CD4-positive, alpha-beta T cell (primary cell): ENCODE measurements around the gene DUSP2. TPM values are rescaled to one million over a fixed set of nuclear protein-coding genes. Genes with fewer than 3 reads are reported as not detected.

Experiments used
- ATAC-seq: fragments of 200-7000 bp; cut with Tn5 transposase; one replicate; pipeline ENCODE4 v1.10.0; 2022; ENCODE audit warnings: mild to moderate bottlenecking; ENCODE audit not compliant: poor library complexity
- CTCF ChIA-PET: fragments of 350-600 bp; sonication (Branson Sonifier 250); formaldehyde crosslinking; loops from one replicate; lab custom pipeline; 2021; ENCODE audit warnings: antibody characterized with exemption, inconsistent platforms; lab: Charles Lee
- POLR2A ChIA-PET: fragments of 350-600 bp; sonication (Branson Sonifier 250); formaldehyde crosslinking; loops from one replicate; lab custom pipeline; 2021; ENCODE audit warnings: antibody characterized with exemption, inconsistent platforms; lab: Charles Lee
- DNase-seq, 14 experiments: peaks; one replicate each; pipeline ENCODE4 v3.0.0-alpha.2; 2013 to 2020; ENCODE audit warnings: mixed read lengths in 2 of 14
- H3K27ac ChIP-seq, 2 donors: one replicate each; pipeline versions ENCODE4 v1.5.1 to v1.7.0; 2013; ENCODE audit warnings: low read length in 2 of 2, low read depth in 1 of 2, mild to moderate bottlenecking in 1 of 2
- H3K27me3 ChIP-seq, 2 experiments: 1 replicate in 1 of 2; 2 replicates in 1 of 2; pipeline versions ENCODE4 v1.6.1 to v1.7.0; 2013; ENCODE audit warnings: low read length in 2 of 2, control low read depth in 1 of 2, mild to moderate bottlenecking in 1 of 2, moderate library complexity in 1 of 2; ENCODE audit not compliant: insufficient read depth in 2 of 2, control insufficient read depth in 1 of 2
- H3K36me3 ChIP-seq: one replicate; pipeline ENCODE4 v1.6.1; 2013; ENCODE audit warnings: low read length, control low read depth; ENCODE audit not compliant: insufficient read depth
- H3K4me1 ChIP-seq: one replicate; pipeline ENCODE4 v1.6.1; 2013; ENCODE audit warnings: low read length, control low read depth; ENCODE audit not compliant: insufficient read depth
- H3K4me3 ChIP-seq: one replicate; pipeline ENCODE4 v1.5.1; 2013; ENCODE audit warnings: mild to moderate bottlenecking, low read length, moderate library complexity
- H3K9me3 ChIP-seq, 2 experiments: 1 replicate in 1 of 2; 2 replicates in 1 of 2; pipeline versions ENCODE4 v1.6.1 to v1.7.0; 2013; ENCODE audit warnings: low read length in 2 of 2, mild to moderate bottlenecking in 2 of 2, control low read depth in 1 of 2, moderate library complexity in 1 of 2; ENCODE audit not compliant: control insufficient read depth in 1 of 2, insufficient read depth in 1 of 2
- H3K27ac Mint-ChIP-seq: one replicate; pipeline ENCODE4 v1.8.0; 2020; ENCODE audit warnings: mixed read lengths
- H3K27me3 Mint-ChIP-seq: one replicate; pipeline ENCODE4 v1.8.0; 2021; ENCODE audit warnings: mixed read lengths
- H3K36me3 Mint-ChIP-seq: one replicate; pipeline ENCODE4 v1.8.0; 2021; ENCODE audit warnings: low read depth, mixed read lengths
- H3K4me1 Mint-ChIP-seq: one replicate; pipeline ENCODE4 v1.8.0; 2021; ENCODE audit warnings: low read depth, mixed read lengths
- H3K4me3 Mint-ChIP-seq: one replicate; pipeline ENCODE4 v1.8.0; 2020; ENCODE audit warnings: mild to moderate bottlenecking, mixed read lengths
- H3K9me3 Mint-ChIP-seq: one replicate; pipeline ENCODE4 v1.8.0; 2020; ENCODE audit warnings: mixed read lengths
- CTCF ChIP-seq: fragments of 200-600 bp; IDR thresholded peaks from one replicate; pipeline ENCODE4 v1.8.0; 2022; ENCODE audit warnings: antibody characterized with exemption, mild to moderate bottlenecking
- intact Hi-C, 2 experiments: fragments of 100-400 bp; cut with DNase I in 1 of 2; cut with micrococcal nuclease in 1 of 2; formaldehyde crosslinking; loops; one replicate each; pipeline versions ENCODE4 v1.15.1 to v1.9.0; 2023 to 2025; cut with DNase I, micrococcal nuclease
- total RNA-seq, 174 experiments: library from RNA in 2 of 174; stranded (reverse) in 2 of 174; gene quantifications; one replicate each; pipeline ENCODE4 v1.2.3 and lab custom pipeline; 2021 to 2026

Gene DUSP2
- total RNA-seq, 2 experiments from 2014 or later: 728 to 730 TPM

DNA sequence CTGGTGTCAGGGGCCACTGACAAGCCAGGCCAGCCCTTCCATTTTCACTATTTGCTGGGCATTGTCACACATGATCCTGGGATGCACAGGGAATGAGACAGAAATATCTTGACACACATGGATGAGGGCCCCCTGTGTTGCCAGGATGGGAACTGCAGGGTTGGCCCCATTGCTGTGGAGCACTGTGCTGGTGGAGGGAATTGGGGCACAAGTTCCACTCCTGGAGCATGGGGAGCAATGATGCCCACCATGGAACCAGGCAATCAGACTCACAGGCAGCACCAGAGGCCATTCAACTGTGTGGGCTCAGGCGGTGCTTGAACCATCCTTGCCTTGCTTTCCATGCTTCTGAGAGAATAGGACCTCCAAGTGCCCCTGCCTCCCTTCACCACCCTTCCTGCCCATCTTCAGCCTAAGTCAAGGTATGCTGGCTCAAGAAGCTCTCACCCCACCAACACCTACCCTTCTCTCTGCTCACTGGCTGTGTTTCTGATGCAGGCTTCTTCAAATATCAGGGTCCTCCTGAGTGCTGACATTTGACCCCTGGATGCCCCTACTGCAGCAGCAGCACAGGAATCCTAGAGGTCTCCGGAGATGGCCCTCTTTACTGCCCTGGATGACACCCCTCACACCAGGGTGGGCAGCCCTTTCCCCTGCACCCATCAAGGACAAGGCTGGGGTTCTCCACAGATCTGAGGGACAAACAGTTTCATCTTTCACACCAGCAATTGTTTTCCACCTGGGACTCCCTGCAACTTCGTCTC lies 39.9 kb downstream of the DUSP2 start:
- Mint-ChIP-seq H3K36me3 (no peaks in the 10 kb centered on the region), H3K9me3 (no peaks in the 10 kb centered on the region), H3K27ac (no peak overlapping the region), H3K4me1 (no peaks in the 10 kb centered on the region), H3K27me3 (no peaks in the 10 kb centered on the region), H3K4me3 (no peak overlapping the region)
- H3K4me1 ChIP-seq: no peaks in the 10 kb centered on the region
- ChIA-PET POLR2A (no interaction called here), CTCF (interaction anchor here (1.7 kb wide), 1 partner anchor 12 kb away, joined by 7 read pairs; no protein-coding TSS in a partner anchor)
- intact Hi-C loops: no loop called here
- ATAC-seq: no peak
- peaks cover 0 to 2% of the 10 kb centered on the region in 2 experiments for H3K27me3 ChIP-seq
- H3K9me3 ChIP-seq: peaks cover 12 to 33% of the 10 kb centered on the region in 2 experiments
- H3K4me3 ChIP-seq: no peak overlapping the region
- H3K36me3 ChIP-seq: no peaks in the 10 kb centered on the region
- no peak overlapping the region for H3K27ac ChIP-seq
- peak in 1 of 14 experiments; percentile 15 for DNase-seq
- no peak for TF ChIP-seq CTCF

GRCh38 chr2:96104487-96104861 lies 40.8 kb downstream of the DUSP2 start:
- H3K36me3 Mint-ChIP-seq: no peaks in the 10 kb centered on the region
- Histone ChIP-seq H3K4me3 (no peak overlapping the region), H3K9me3 (peaks cover 12 to 33% of the 10 kb centered on the region in 2 experiments), H3K27me3 (peaks cover 0 to 2% of the 10 kb centered on the region in 2 experiments), H3K27ac (no peak overlapping the region), H3K4me1 (no peaks in the 10 kb centered on the region), H3K36me3 (no peaks in the 10 kb centered on the region)
- no peak overlapping the region for H3K27ac Mint-ChIP-seq
- intact Hi-C loops: no loop called here
- ATAC-seq: no peak
- peak in 1 of 14 experiments; percentile 16 for DNase-seq
- H3K9me3 Mint-ChIP-seq: no peaks in the 10 kb centered on the region
- H3K4me3 Mint-ChIP-seq: no peak overlapping the region
- H3K27me3 Mint-ChIP-seq: no peaks in the 10 kb centered on the region
- ChIA-PET CTCF (interaction anchor here (1.0 kb wide), 1 partner anchor 12 kb away, joined by 3 read pairs; no protein-coding TSS in a partner anchor), POLR2A (no interaction called here)
- no peaks in the 10 kb centered on the region for H3K4me1 Mint-ChIP-seq
- no peak for TF ChIP-seq CTCF

- peaks cover 0 to 2% of the 10 kb centered on the region in 2 experiments for H3K27me3 ChIP-seq
- peaks cover 12 to 33% of the 10 kb centered on the region in 2 experiments for H3K9me3 ChIP-seq
- H3K9me3 Mint-ChIP-seq: no peaks in the 10 kb centered on the region
- no peak overlapping the region for H3K27ac Mint-ChIP-seq
- no peak overlapping the region for H3K27ac ChIP-seq
- no peaks in the 10 kb centered on the region for H3K36me3 Mint-ChIP-seq
- CTCF ChIA-PET: interaction anchor here (1.0 kb wide), 1 partner anchor 13 kb away, joined by 3 read pairs; no protein-coding TSS in a partner anchor
- no peak overlapping the region for H3K4me3 ChIP-seq
- no peaks in the 10 kb centered on the region for H3K4me1 Mint-ChIP-seq
- DNase-seq (peak in 1 of 14 experiments; percentile 24), ATAC-seq (no peak)
- POLR2A ChIA-PET: no interaction called here
- intact Hi-C loops: no loop called here
- H3K36me3 ChIP-seq: no peaks in the 10 kb centered on the region
- no peaks in the 10 kb centered on the region for H3K27me3 Mint-ChIP-seq
- no peaks in the 10 kb centered on the region for H3K4me1 ChIP-seq
- H3K4me3 Mint-ChIP-seq: no peak overlapping the region
- no peak for TF ChIP-seq CTCF
Observed at GRCh38 chr2:96103761-96104486, 41.3 kb downstream of the DUSP2 start.
